Activated CD4-positive, alpha-beta T cell treated with anti-CD3 and anti-CD28 coated beads for 24 hours (primary cell): ENCODE results near the gene PAK5.
A peak's percentile ranks its signal among the peaks of the same experiment; 100 is the strongest.
"Not testable (repeated sequence)": the region's sequence is repeated elsewhere in the genome, so short reads cannot be mapped to it uniquely, and the experiment has no call there.

Source experiments
- DNase-seq, 2 donors: peaks; one replicate each; pipeline ENCODE4 v3.0.0-alpha.2; 2020; ENCODE audit warnings: low read depth in 2 of 2

The PAK5 gene

DNA sequence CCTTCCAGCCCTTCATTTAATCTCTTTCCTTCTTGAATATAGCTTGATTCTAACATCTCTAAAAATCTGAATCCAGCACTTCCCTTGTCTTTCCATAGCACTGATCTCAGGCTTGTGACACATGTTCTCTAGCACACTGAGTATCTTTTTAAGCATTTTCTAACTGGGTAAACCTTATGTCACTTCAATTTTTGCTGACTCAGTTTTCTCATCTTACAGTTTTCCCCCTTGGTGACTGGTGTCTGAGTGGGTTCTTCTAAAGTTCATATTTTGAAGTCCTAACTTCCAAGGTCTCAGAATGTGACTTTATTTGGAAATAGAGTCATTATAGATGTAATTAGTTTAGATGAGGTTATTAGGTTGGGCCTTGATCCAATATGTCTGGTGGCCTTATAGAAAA is 153.9 kb downstream of the PAK5 start:
- DNase-seq: no peak

GRCh38 chr20:9677100-9677623 is 161.7 kb downstream of the PAK5 start:
- no peak for DNase-seq

GRCh38 chr20:9672981-9673380 is 165.9 kb downstream of the PAK5 start:
- no peak for DNase-seq

GRCh38 chr20:9672027-9672426 is 166.8 kb downstream of the PAK5 start:
- no peak for DNase-seq

GRCh38 chr20:9668381-9668780 is 170.5 kb downstream of the PAK5 start:
- no peak for DNase-seq

DNA sequence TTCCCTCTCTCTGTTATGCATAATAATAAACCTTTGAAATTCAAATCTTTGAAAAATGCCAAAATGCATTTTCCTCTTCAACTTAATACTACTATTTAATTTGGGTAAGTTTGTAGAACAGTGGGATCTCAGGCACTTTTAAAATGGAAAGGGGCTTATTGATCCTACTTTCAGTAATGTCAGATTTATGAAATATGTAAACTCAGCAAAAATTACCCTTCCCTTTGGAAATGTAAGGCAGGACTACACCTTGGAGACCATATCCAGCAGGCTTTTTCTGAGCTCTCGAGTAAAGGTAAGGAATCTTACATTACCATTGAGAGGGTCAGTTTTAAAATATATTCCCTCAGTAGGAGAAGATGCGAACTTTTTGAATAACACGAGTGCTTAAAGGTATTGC is 175.5 kb downstream of the PAK5 start:
- no peak for DNase-seq

- no peak for DNase-seq
These were observed 178.5 kb downstream of the PAK5 start for GRCh38 chr20:9660236-9660868.

- DNase-seq: no peak
These were observed 191.1 kb downstream of the PAK5 start for GRCh38 chr20:9647741-9648140.

DNA sequence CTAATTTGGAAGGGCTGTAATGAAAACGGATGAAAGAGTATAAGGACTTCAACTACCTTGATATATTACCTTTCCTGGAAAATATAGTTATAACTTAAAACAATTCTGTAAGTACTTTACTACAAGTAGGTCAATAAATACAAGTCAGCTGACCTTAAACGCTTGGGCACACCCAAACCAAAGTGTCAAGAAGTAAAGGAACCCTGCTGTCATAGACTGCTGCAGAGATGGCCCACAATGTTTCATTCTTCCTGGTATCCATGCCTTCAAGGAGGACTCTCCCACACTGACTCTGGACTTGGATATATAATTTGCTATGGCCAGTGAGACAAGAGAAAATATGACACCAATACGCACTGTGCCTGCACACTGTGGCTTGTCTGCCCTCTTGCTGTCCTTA is 192.5 kb downstream of the PAK5 start:
- no peak for DNase-seq

- no peak for DNase-seq
These were observed 196.0 kb downstream of the PAK5 start for GRCh38 chr20:9642882-9643281.

DNA sequence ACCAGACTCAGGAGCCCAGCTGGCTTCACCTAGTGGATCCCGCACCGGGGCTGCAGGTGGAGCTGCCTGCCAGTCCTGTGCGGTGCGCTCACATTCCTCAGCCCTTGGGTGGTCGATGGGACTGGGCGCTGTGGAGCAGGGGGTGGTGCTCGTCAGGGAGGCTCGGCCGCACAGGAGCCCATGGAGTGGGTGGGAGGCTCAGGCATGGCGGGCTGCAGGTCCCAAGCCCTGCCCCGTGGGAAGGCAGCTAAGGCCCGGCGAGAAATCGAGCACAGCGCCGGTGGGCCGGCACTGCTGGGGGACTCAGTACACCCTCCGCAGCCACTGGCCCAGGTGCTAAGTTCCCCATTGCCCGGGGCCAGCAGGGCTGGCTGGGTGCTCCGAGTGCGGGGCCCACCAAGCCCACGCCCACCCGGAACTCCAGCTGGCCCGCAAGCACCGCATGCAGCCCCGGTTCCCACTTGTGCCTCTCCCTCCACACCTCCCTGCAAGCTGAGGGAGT is 197.3 kb downstream of the PAK5 start:
- DNase-seq: not testable (repeated sequence)

GRCh38 chr20:9637889-9638288 is 201.0 kb downstream of the PAK5 start:
- DNase-seq: no peak

DNA sequence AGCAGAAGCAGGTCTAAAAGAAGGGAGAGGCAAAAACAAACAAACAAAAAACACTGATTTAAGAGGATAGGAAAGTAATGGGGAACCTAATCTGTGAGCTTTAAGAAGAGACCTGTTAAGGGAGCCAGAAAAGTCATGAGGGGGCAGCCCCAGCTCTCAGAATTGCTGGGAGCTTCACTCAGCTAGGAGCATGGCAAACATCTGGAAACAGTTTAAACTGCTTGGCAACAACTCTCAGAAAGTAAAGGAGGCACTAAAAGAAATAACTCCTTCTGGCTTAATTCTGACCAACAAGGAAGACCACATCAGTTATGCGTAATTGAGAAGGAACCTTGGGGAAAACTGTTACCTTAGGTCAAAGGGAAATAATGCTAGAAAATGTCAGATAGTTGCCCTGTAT is 203.1 kb downstream of the PAK5 start:
- DNase-seq: no peak

GRCh38 chr20:9634327-9634726 is 204.5 kb downstream of the PAK5 start:
- no peak for DNase-seq

GRCh38 chr20:9632991-9633390 is 205.9 kb downstream of the PAK5 start:
- no peak for DNase-seq

DNA sequence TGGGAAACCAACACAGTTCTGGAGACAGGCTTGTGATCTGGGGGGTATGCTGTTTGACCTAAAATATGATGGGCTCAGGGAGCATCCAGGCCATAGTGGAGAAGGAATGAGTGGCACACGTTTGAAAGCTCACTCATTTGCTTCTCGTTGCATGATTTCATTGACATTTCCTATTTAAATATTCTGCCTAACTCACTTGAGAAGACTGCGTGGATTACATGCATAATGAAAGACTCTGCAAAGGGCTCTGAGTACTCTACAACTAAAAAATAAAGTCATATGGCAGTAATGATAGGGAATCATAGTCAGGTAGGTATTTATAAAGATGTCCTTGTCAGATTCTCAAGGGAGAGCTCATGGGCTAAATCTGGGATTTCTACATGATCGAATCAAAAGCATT is 206.6 kb downstream of the PAK5 start:
- DNase-seq: no peak

DNA sequence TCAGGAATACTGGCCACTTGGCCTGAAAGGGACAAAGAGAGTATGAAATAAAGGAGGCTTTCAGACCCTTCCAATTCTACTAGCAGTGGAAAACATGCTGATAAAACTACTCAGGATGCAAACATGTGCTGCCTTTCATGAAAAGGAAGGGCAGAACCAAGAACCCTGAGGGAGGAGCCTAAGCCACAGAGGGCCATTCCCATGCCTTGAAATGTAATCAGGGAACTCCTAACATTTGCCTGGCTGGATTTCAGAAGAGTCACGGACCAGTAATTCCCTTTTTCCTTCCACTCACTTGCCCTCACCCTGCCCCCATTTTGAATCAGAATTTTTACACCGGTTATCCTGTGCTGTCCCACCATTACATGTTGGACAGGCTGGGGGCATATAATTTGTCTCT is 208.3 kb downstream of the PAK5 start:
- no peak for DNase-seq

- no peak for DNase-seq
These were observed 209.0 kb downstream of the PAK5 start for GRCh38 chr20:9629831-9630230.

DNA sequence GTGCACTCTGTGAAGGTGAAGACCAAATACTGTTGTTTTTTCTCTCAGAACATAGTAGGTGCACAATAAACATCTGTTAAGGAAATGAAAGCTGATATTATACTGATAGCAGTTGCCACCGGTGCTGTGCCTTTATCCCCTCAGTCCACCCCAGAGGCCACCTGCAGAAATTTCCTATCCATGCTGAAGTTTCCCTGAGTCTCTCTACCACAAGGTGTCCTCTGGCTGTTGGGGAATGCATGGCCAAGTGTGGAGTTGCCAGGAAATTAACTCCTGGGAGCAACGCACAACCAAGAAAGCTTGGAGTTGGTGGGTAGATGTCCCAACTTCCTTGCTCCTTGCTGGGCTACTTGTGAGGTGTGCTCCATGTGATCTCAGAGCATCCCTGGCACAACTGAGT is 210.3 kb downstream of the PAK5 start:
- DNase-seq: no peak

DNA sequence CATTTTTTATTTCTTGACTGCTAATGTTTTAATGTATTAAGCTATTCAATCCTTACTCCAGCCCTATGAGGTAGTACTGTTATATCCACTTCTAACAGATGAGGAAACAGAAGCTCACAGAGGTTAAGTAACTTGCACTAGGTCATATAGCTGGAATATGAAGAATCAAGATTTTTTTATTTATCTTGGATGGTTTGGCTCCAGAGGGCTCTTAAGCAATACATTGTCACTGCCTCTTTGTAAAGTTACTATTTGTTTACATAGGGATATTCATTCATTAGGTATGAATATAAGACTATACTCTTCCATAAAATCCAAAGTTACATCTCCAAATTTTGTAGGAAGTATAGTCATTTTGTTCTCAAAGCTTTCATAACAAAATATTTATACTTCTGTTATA is 210.7 kb downstream of the PAK5 start:
- no peak for DNase-seq

DNA sequence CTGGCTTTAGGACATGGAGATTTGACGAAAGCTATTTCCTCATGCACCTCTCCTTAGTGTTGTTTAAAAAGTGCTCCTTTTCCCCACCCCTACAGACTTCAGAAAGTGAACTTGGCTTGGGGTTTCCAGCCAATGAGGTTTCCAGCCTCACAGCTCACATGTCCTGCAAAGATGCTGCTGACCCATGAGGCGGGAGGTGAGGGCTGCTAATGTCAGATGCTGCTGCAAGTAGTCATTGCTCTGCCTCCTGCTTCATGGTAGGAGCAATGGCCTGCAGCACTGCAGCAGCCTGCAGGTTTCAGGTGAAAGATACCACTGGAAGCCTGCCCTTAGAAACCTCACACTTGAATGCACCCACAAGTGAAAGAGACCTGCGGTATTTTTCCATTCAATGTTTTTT is 211.7 kb downstream of the PAK5 start:
- DNase-seq: no peak

DNA sequence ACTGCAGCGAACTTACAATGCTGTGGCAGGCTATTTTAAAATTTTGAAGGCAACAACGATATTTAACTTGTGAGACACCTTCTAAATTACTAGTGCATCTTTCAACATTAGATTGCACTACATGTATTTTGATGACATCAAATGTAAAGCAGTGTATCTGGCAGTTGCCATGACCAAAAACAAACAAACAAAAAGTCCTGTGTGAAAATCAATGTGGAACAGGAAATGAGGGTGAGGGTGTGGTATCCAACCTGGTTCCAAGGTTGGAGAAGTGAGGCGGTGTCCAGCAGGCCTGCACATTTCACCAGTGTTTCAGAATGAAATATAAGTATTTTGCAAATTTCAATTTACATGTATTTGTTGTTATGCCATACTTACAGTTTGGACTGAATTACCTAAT is 212.5 kb downstream of the PAK5 start:
- DNase-seq: no peak

GRCh38 chr20:9617940-9618339 is 220.9 kb downstream of the PAK5 start:
- no peak for DNase-seq

DNA sequence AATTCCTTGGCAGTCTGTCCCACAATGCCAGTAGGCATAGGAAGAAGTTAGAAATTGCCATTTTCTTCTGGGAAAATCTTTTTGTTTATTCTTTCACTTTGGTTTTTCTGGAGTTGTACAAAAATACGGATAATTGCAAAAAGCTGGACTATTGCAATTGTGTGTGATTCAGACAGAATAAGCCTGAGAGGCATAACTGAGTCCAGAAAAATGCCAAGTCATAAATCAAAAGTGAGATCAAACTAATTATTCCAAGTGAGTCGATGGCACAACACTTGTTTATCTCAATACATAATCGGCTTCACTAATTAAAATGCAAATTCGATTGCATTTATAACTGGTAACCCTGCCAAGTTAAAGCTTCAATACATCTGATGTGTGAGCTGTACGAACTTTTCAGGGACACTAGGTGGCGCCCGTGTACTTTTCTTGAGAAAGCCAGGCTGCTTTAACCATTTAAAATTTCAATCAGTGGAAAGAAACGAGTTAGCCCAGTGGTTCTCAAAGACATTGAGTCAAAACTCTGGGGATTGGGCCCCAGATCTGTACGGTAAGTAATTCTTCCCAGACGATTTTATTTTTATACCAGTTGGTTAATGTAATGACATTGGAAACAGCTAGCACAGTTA is 221.9 kb downstream of the PAK5 start:
- DNase-seq: peak; percentile 19 to 30
